ENCODE data around the gene C6orf136.

The C6orf136 gene

DNA sequence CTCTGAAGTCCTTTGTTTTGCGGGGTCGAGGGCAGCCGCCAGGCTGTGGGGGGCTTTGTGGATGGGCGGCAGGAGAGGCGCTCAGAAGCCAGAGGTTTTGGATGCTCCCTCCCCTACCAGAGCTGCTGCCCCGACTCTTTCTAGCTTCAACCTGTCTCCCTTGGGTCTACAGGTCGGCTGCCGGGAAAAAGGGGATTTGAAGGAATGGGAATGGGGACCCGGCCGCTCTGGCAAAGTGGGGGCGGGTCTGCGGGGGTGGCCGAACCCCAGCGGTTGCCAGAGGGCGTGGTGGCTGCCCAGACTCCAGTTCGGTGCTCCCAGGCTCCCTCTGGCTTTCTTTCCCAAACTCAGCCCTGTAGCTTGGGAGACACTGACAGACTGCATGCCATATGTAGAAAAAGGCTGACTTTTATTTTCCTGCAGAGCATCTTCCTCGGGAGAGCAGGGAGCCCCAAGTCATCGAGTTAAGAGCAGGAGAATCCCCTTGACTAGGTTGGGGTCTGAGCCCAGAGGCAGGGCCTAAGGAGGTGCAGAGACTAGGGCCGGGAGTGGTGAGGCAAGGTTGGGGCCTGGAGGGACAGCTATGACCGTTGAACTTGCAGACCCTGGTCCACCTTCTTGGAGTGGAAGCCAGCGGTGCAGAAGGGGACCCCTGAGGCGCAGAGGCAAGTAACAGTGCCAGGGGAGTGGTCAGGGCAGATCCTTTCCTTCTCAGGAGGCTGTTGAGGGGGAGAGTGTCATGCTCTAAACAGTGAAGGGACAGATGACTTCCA lies 40.9 kb downstream of the C6orf136 start:
- DNase-seq, result no peak

GRCh38 chr6:30688569-30688968 lies 41.6 kb downstream of the C6orf136 start:
- DNase-seq, result no peak

- DNase-seq, result no peak
These were observed 42.3 kb downstream of the C6orf136 start for GRCh38 chr6:30689022-30689865.

DNA sequence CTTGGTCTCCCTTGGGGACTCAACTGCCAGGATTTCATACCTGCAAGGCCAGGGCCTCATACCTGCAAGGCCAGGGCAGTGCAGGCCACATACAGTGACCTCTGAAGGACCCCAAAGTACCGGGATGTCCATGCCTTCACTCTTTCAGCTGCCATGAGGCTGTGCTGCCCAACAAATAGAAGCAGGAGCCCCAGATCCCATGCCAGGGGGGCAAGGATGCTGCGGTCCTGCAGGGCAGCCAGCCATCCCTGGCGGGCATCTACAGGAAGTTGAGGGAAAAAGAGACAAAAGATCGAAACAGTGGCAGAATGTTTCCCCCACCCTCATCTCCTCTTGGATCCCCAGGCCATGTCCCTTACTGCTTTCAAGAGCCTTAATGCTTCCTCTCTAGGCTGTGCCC lies 43.1 kb downstream of the C6orf136 start:
- DNase-seq, result no peak

- DNase-seq, result peak; percentile 47
These were observed 43.7 kb downstream of the C6orf136 start, which contains the start of gene NRM for GRCh38 chr6:30690403-30691207. Gene NRM (minus strand): TSS chr6:30690984. CDS start chr6:30690974, 10 bp downstream.

DNA sequence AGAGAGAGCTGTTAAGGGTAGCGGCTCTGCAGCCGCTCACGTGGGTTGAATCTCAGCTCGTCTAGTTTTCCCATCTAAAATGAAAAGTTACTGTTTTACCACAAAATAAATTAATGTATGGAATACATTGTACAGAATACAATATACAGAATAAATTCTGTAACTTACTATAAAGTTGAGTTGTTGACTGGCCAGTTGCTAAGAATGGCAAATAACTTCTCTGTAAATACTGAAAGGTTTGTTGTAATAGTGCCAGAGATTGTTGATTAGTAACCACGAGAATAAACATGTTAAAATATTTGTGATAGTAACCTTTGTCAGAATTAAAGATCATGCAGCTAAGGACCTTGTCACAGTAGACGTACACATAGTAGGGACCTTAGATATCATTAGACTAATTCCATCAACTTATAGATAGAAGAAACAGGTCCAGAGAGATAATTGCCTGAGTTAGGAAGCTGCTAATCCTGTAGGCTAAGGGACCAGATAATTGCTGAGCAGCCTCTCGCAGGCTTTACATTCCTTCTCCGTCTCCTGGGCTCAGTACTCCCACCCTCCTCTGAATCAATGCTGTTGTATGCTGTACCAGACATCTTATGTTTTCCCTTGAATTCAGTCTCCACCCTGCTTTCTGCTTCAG lies 44.4 kb downstream of the C6orf136 start:
- DNase-seq, result no peak

- DNase-seq, result no peak
These were observed 49.5 kb downstream of the C6orf136 start for GRCh38 chr6:30696432-30696831.

GRCh38 chr6:30700340-30700739 lies 53.4 kb downstream of the C6orf136 start:
- DNase-seq, result no peak
